Measurements from ENCODE around the gene PPFIA3.
A peak's percentile ranks its signal among the peaks of the same experiment; 100 is the strongest.
"Not testable (repeated sequence)": the region's sequence is repeated elsewhere in the genome, so short reads cannot be mapped to it uniquely, and the experiment has no call there.

Gene PPFIA3

GRCh38 chr19:49125025-49125731 lies 5.8 kb downstream of the PPFIA3 start:
- DNase-seq = no peak

GRCh38 chr19:49126575-49126974 lies 7.2 kb downstream of the PPFIA3 start:
- no peak for DNase-seq

GRCh38 chr19:49127225-49127624 lies 7.9 kb downstream of the PPFIA3 start:
- not testable (repeated sequence) for DNase-seq

GRCh38 chr19:49127674-49128544 lies 8.6 kb downstream of the PPFIA3 start:
- peak in 13 of 14 donors; percentile 70 to 97 (median 93) for DNase-seq

GRCh38 chr19:49128545-49129237 lies 9.3 kb downstream of the PPFIA3 start:
- no peak for DNase-seq

- DNase-seq = no peak
Observed at GRCh38 chr19:49129238-49129583, 9.9 kb downstream of the PPFIA3 start.

- DNase-seq = no peak
Observed at GRCh38 chr19:49130325-49130724, 11.0 kb downstream of the PPFIA3 start.

- no peak for DNase-seq
Observed at GRCh38 chr19:49132974-49133609, 13.7 kb downstream of the PPFIA3 start.

GRCh38 chr19:49133621-49134454 lies 14.5 kb downstream of the PPFIA3 start:
- peak in 2 of 14 donors; percentile 16 to 17 for DNase-seq

- no peak for DNase-seq
Observed at GRCh38 chr19:49135686-49136085, 16.3 kb downstream of the PPFIA3 start.

- no peak for DNase-seq
Observed at GRCh38 chr19:49136771-49137171, 17.4 kb downstream of the PPFIA3 start.

GRCh38 chr19:49140951-49141350 lies 21.6 kb downstream of the PPFIA3 start:
- DNase-seq = no peak

GRCh38 chr19:49141352-49141751 lies 22.0 kb downstream of the PPFIA3 start:
- no peak for DNase-seq

- peak; percentile 40 to 92 (median 80) for DNase-seq
Observed at GRCh38 chr19:49142866-49143335, 23.6 kb downstream of the PPFIA3 start.

GRCh38 chr19:49145573-49146407 lies 26.4 kb downstream of the PPFIA3 start:
- DNase-seq = peak in 13 of 14 donors; percentile 48 to 91 (median 76)

- peak in 3 of 14 donors; percentile 46 to 70 (median 69) for DNase-seq
Observed at GRCh38 chr19:49146408-49146770, 27.0 kb downstream of the PPFIA3 start.

- DNase-seq = no peak
Observed at GRCh38 chr19:49148044-49148682, 28.8 kb downstream of the PPFIA3 start.

GRCh38 chr19:49148784-49149651 lies 29.7 kb downstream of the PPFIA3 start:
- DNase-seq = peak in 13 of 14 donors; percentile 26 to 95 (median 75)

GRCh38 chr19:49149652-49150105 lies 30.3 kb downstream of the PPFIA3 start:
- peak in 11 of 14 donors; percentile 42 to 83 (median 75) for DNase-seq

Measured in C1 segment of cervical spinal cord (tissue), 14 donors.